Ascending aorta (tissue), 2 donors: ENCODE data around the gene DBN1. TPM values are rescaled to one million over a fixed set of nuclear protein-coding genes. Genes with fewer than 3 reads are reported as not detected.

Experiments
- DNase-seq, 2 donors: peaks; one replicate each; pipeline ENCODE4 v3.0.0-alpha.2; 2019; ENCODE audit warnings: low spot score in 2 of 2
- H3K27ac ChIP-seq, 2 donors: fragments of 200-600 bp; sonication (generic); one replicate each; pipeline ENCODE4 v1.5.1; 2016 to 2017; ENCODE audit warnings: mild to moderate bottlenecking in 1 of 2
- H3K27me3 ChIP-seq: fragments of 200-600 bp; sonication (generic); one replicate; pipeline ENCODE4 v1.5.1; 2017
- H3K36me3 ChIP-seq, 2 donors: fragments of 200-600 bp; sonication (generic); one replicate each; pipeline ENCODE4 v1.5.1; 2016
- H3K4me1 ChIP-seq, 2 donors: fragments of 200-600 bp; sonication (generic); one replicate each; pipeline ENCODE4 v1.5.1; 2016 to 2017; ENCODE audit warnings: mild to moderate bottlenecking in 1 of 2
- H3K4me3 ChIP-seq, 2 donors: fragments of 200-600 bp; sonication (generic); one replicate each; pipeline ENCODE4 v1.5.1; 2016 to 2017; ENCODE audit warnings: mild to moderate bottlenecking in 1 of 2
- H3K9me3 ChIP-seq, 2 donors: fragments of 200-600 bp; sonication (generic); one replicate each; pipeline ENCODE4 v1.5.1; 2016
- CTCF ChIP-seq, 3 experiments: fragments of 200-600 bp in 2 of 3; fragments of 450-650 bp in 1 of 3; sonication (generic) in 2 of 3; IDR thresholded peaks; one replicate each; pipeline ENCODE4 v1.5.1; 2016 to 2019; ENCODE audit warnings: antibody characterized with exemption in 3 of 3, mild to moderate bottlenecking in 1 of 3, moderate library complexity in 1 of 3
- intact Hi-C: fragments of 100-400 bp; cut with DNase I; formaldehyde crosslinking; loops from one replicate; pipeline ENCODE4 v1.15.1; 2023
- total RNA-seq: library from RNA; depleted of rRNA; stranded (reverse); fragments of >200 nt; gene quantifications from one replicate; pipeline ENCODE4 v1.1.0, GENCODE V29; 2016

DBN1 gene
- total RNA-seq, 1 donor from 2014 or later = 151 TPM

GRCh38 chr5:177503351-177504085 is 30.1 kb upstream of the DBN1 start:
- no peak overlapping the region for H3K27ac ChIP-seq
- no peak overlapping the region for H3K4me3 ChIP-seq
- intact Hi-C loops = no loop called here
- no peak for TF ChIP-seq CTCF (IDR thresholded peaks at IDR 0.05)
- no peaks in the 10 kb centered on the region for H3K4me1 ChIP-seq
- H3K27me3 ChIP-seq = no peaks in the 10 kb centered on the region
- no peaks in the 10 kb centered on the region for H3K9me3 ChIP-seq
- H3K36me3 ChIP-seq = peaks cover 0 to 3% of the 10 kb centered on the region in 2 donors
- DNase-seq = no peak

- Histone ChIP-seq H3K4me1 (peaks cover 0 to 5% of the 10 kb centered on the region in 2 donors), H3K27me3 (no peaks in the 10 kb centered on the region), H3K27ac (no peak overlapping the region), H3K4me3 (no peak overlapping the region), H3K36me3 (peaks cover 0 to 3% of the 10 kb centered on the region in 2 donors), H3K9me3 (no peaks in the 10 kb centered on the region)
- no peak for TF ChIP-seq CTCF (IDR thresholded peaks at IDR 0.05)
- intact Hi-C loops = no loop called here
- DNase-seq = no peak
These were observed 29.5 kb upstream of the DBN1 start for GRCh38 chr5:177502886-177503285.

- H3K4me3 ChIP-seq = no peak overlapping the region
- H3K27ac ChIP-seq = no peak overlapping the region
- peaks cover 0 to 5% of the 10 kb centered on the region in 2 donors for H3K4me1 ChIP-seq
- no peak for TF ChIP-seq CTCF (IDR thresholded peaks at IDR 0.05)
- intact Hi-C loops = loop anchor here (1.0 kb wide), 3 partner anchors 11 to 112 kb away; no protein-coding TSS in a partner anchor
- H3K36me3 ChIP-seq = peaks cover 0 to 3% of the 10 kb centered on the region in 2 donors
- no peak for DNase-seq
- H3K9me3 ChIP-seq = no peaks in the 10 kb centered on the region
- no peaks in the 10 kb centered on the region for H3K27me3 ChIP-seq
These were observed 28.6 kb upstream of the DBN1 start for GRCh38 chr5:177501874-177502678.

- H3K4me1 ChIP-seq = peaks cover 4 to 10% of the 10 kb centered on the region in 2 donors
- intact Hi-C loops = loop anchor here (1.0 kb wide), 3 partner anchors 10 to 111 kb away; no protein-coding TSS in a partner anchor
- no peaks in the 10 kb centered on the region for H3K27me3 ChIP-seq
- H3K9me3 ChIP-seq = no peaks in the 10 kb centered on the region
- no peak overlapping the region for H3K4me3 ChIP-seq
- DNase-seq = peak in 1 of 2 donors; percentile 95
- peaks cover 3 to 5% of the 10 kb centered on the region in 2 donors for H3K36me3 ChIP-seq
- TF ChIP-seq CTCF (IDR thresholded peaks at IDR 0.05) = peak; percentile 92 to 97 (median 95)
- no peak overlapping the region for H3K27ac ChIP-seq
These were observed 27.5 kb upstream of the DBN1 start for GRCh38 chr5:177500685-177501522.

GRCh38 chr5:177499842-177500241 is 26.4 kb upstream of the DBN1 start:
- H3K27ac ChIP-seq = no peak overlapping the region
- no peaks in the 10 kb centered on the region for H3K9me3 ChIP-seq
- no peaks in the 10 kb centered on the region for H3K27me3 ChIP-seq
- H3K4me3 ChIP-seq = no peak overlapping the region
- intact Hi-C loops = loop anchor here (5.0 kb wide), 1 partner anchor 188 kb away; the partner anchor contains the start of gene MXD3
- peaks cover 3 to 8% of the 10 kb centered on the region in 2 donors for H3K36me3 ChIP-seq
- H3K4me1 ChIP-seq = peaks cover 6 to 19% of the 10 kb centered on the region in 2 donors
- no peak for TF ChIP-seq CTCF (IDR thresholded peaks at IDR 0.05)
- no peak for DNase-seq
